OCI-LY7 (cell line): Measurements from ENCODE around the gene GGA1. TPM values are rescaled to one million over a fixed set of nuclear protein-coding genes. Genes with fewer than 3 reads are reported as not detected.

Experiments
- BruUV-seq: library from RNA; stranded (reverse); fragments of 400-500 nt; replicated peaks from 2 replicates; lab custom pipeline; 2021; lab: Mats Ljungman, UMichigan
- CTCF ChIA-PET: fragments of 300-600 bp; sonication (Branson Sonifier 250); formaldehyde crosslinking; loops from one replicate; lab custom pipeline; 2022; ENCODE audit warnings: antibody characterized with exemption; ENCODE audit not compliant: unreplicated experiment; lab: Charles Lee
- POLR2A ChIA-PET: fragments of 300-600 bp; sonication (Branson Sonifier 250); formaldehyde crosslinking; loops from one replicate; lab custom pipeline; 2022; ENCODE audit warnings: antibody characterized with exemption; lab: Charles Lee
- DNase-seq: peaks from one replicate; pipeline ENCODE4 v3.0.0-alpha.2; 2015; ENCODE audit warnings: low spot score
- H2AFZ ChIP-seq: fragments of 200-600 bp; sonication (generic), shearing (Covaris generic); 2 replicates; pipeline ENCODE4 v1.6.1; 2014; ENCODE audit warnings: mild to moderate bottlenecking, antibody characterized with exemption, low read length, moderate library complexity
- H3K27ac ChIP-seq: fragments of 200-600 bp; sonication (generic); 2 replicates; pipeline ENCODE4 v1.5.1; 2014; ENCODE audit warnings: mixed run types, low read depth, mild to moderate bottlenecking, moderate library complexity, low read length, inconsistent platforms; ENCODE audit not compliant: poor library complexity, severe bottlenecking
- H3K36me3 ChIP-seq: fragments of 200-600 bp; sonication (generic); 2 replicates; pipeline ENCODE4 v1.6.1; 2014; ENCODE audit warnings: mild to moderate bottlenecking, antibody characterized with exemption, low read length, moderate library complexity, mixed read lengths; ENCODE audit not compliant: insufficient read depth
- H3K4me1 ChIP-seq: fragments of 200-600 bp; sonication (generic); 2 replicates; pipeline ENCODE4 v1.5.1; 2014; ENCODE audit warnings: mild to moderate bottlenecking, low read length; ENCODE audit not compliant: insufficient read depth, poor library complexity, severe bottlenecking
- H3K4me2 ChIP-seq: fragments of 200-600 bp; sonication (generic); 2 replicates; pipeline ENCODE4 v1.6.1; 2014; ENCODE audit warnings: mild to moderate bottlenecking, low read length
- H3K4me3 ChIP-seq: fragments of 200-600 bp; sonication (generic); 2 replicates; pipeline ENCODE4 v1.5.1; 2014; ENCODE audit warnings: mild to moderate bottlenecking, low read depth, low read length; ENCODE audit not compliant: poor library complexity, severe bottlenecking
- H3K79me2 ChIP-seq: fragments of 200-600 bp; sonication (generic); 2 replicates; pipeline ENCODE4 v1.6.1; 2016; ENCODE audit warnings: low read depth, mild to moderate bottlenecking, low read length, moderate library complexity, mixed read lengths; ENCODE audit not compliant: insufficient read depth
- H3K9me2 ChIP-seq: fragments of 200-600 bp; sonication (generic); 2 replicates; pipeline ENCODE4 v1.6.1; 2016; ENCODE audit warnings: mild to moderate bottlenecking, low read length, mixed read lengths; ENCODE audit not compliant: insufficient read depth
- H3K9me3 ChIP-seq: fragments of 200-600 bp; sonication (generic); 2 replicates; pipeline ENCODE4 v1.6.1; 2014; ENCODE audit warnings: mild to moderate bottlenecking, mixed run types, low read length, mixed read lengths
- H4K20me1 ChIP-seq: fragments of 200-600 bp; sonication (generic); 2 replicates; pipeline ENCODE4 v1.6.1; 2014; ENCODE audit warnings: mild to moderate bottlenecking, antibody characterized with exemption, low read length, moderate library complexity, mixed read lengths; ENCODE audit not compliant: insufficient read depth
- CTCF ChIP-seq: fragments of 200-600 bp; sonication (generic); conservative IDR thresholded peaks from 2 replicates; pipeline ENCODE4 v1.5.1; 2014; ENCODE audit warnings: mild to moderate bottlenecking, antibody characterized with exemption, low read length, moderate library complexity, mixed read lengths
- EZH2phosphoT487 ChIP-seq: fragments of 200-600 bp; sonication (generic); IDR thresholded peaks from 2 replicates; pipeline ENCODE4 v1.6.1; 2018; ENCODE audit warnings: low read depth, borderline replicate concordance, mild to moderate bottlenecking, mixed run types, antibody characterized with exemption, low read length, moderate library complexity, mixed read lengths
- intact Hi-C: fragments of 100-400 bp; cut with micrococcal nuclease; formaldehyde crosslinking; loops from one replicate; pipeline ENCODE4 v1.10.0; 2022; ENCODE audit not compliant: unreplicated experiment
- total RNA-seq, 2 experiments: library from RNA; depleted of rRNA in 1 of 2; stranded (reverse); fragments of >200 nt in 1 of 2; shearing (Covaris generic) in 1 of 2; gene quantifications; 2 replicates each; pipeline ENCODE4 v1.2.3, GENCODE V29; 2014 to 2022

GGA1 gene
- total RNA-seq, 2 experiments from 2014 or later = 127 to 172 TPM

GRCh38 chr22:37635157-37635556, 26.5 kb downstream of the GGA1 start:
- no peak for DNase-seq
- H3K27ac ChIP-seq = no peak overlapping the region
- H3K9me3 ChIP-seq = no peaks in the 10 kb centered on the region
- no peak overlapping the region for H3K4me3 ChIP-seq
- TF ChIP-seq EZH2phosphoT487 (no peak), CTCF (no peak)
- no peak overlapping the region for H2AFZ ChIP-seq
- intact Hi-C loops = no loop called here
- no TSS peak for BruUV-seq
- peaks cover 27% of the 10 kb centered on the region; the same call in 1 of the 2 replicates for H3K36me3 ChIP-seq
- CTCF ChIA-PET = interaction anchor here (1.6 kb wide), 1 partner anchor 8 kb away, joined by 4 read pairs; no protein-coding TSS in a partner anchor
- POLR2A ChIA-PET = no interaction called here
- H3K9me2 ChIP-seq = no peaks in the 10 kb centered on the region
- no peak overlapping the region for H3K4me2 ChIP-seq
- no peaks in the 10 kb centered on the region for H4K20me1 ChIP-seq
- H3K4me1 ChIP-seq = peaks cover 40% of the 10 kb centered on the region
- no peaks in the 10 kb centered on the region for H3K79me2 ChIP-seq

- ChIA-PET POLR2A (interaction anchor here (0.5 to 1.6 kb wide), 3 partner anchors 22 to 46 kb away, joined by 3 to 5 read pairs (median 3); partner anchors contain the start of gene PDXP), CTCF (interaction anchor here (0.6 kb wide), 1 partner anchor 115 kb away, joined by 6 read pairs; no protein-coding TSS in a partner anchor)
- Histone ChIP-seq H3K4me1 (peaks cover 52% of the 10 kb centered on the region), H3K36me3 (peaks cover 18% of the 10 kb centered on the region; the same call in 1 of the 2 replicates), H3K9me2 (no peaks in the 10 kb centered on the region), H3K79me2 (no peaks in the 10 kb centered on the region), H3K9me3 (no peaks in the 10 kb centered on the region), H3K4me2 (no peak overlapping the region), H3K27ac (no peak overlapping the region), H2AFZ (no peak overlapping the region), H4K20me1 (no peaks in the 10 kb centered on the region), H3K4me3 (no peak overlapping the region)
- intact Hi-C loops = no loop called here
- no peak for DNase-seq
- no TSS peak for BruUV-seq
- TF ChIP-seq EZH2phosphoT487 (no peak), CTCF (peak; percentile 42)
These were observed 27.7 kb downstream of the GGA1 start for GRCh38 chr22:37636186-37636948.

GRCh38 chr22:37636949-37637273, 28.3 kb downstream of the GGA1 start:
- Histone ChIP-seq H4K20me1 (no peaks in the 10 kb centered on the region), H3K36me3 (peaks cover 13% of the 10 kb centered on the region; the same call in 1 of the 2 replicates), H3K79me2 (no peaks in the 10 kb centered on the region), H3K9me3 (no peaks in the 10 kb centered on the region), H3K9me2 (no peaks in the 10 kb centered on the region), H3K27ac (no peak overlapping the region), H3K4me1 (peaks cover 52% of the 10 kb centered on the region), H3K4me3 (no peak overlapping the region), H3K4me2 (no peak overlapping the region), H2AFZ (no peak overlapping the region)
- POLR2A ChIA-PET = interaction anchor here (0.5 to 1.6 kb wide), 3 partner anchors 21 to 45 kb away, joined by 3 to 5 read pairs (median 3); partner anchors contain the start of gene PDXP
- intact Hi-C loops = no loop called here
- no peak for DNase-seq
- TF ChIP-seq CTCF (no peak), EZH2phosphoT487 (no peak)
- BruUV-seq = no TSS peak
- CTCF ChIA-PET = no interaction called here
